Mononuclear cell (primary cell): Measurements from ENCODE around the gene MTG1. TPM values are rescaled to one million over a fixed set of nuclear protein-coding genes. Genes with fewer than 3 reads are reported as not detected.
A peak's percentile ranks its signal among the peaks of the same experiment; 100 is the strongest.

ENCODE experiments used
- H3K27me3 ChIP-seq: 2 replicates; pipeline ENCODE4 v1.6.0; 2011; ENCODE audit warnings: low read length, control low read depth; ENCODE audit not compliant: insufficient read depth
- H3K4me1 ChIP-seq: 2 replicates; pipeline ENCODE4 v1.5.1; 2011; ENCODE audit warnings: mild to moderate bottlenecking, low read length, control low read depth; ENCODE audit not compliant: insufficient read depth
- H3K4me3 ChIP-seq: 2 replicates; pipeline ENCODE4 v1.5.1; 2011; ENCODE audit warnings: mild to moderate bottlenecking, low read length, moderate library complexity
- H3K9me3 ChIP-seq: 2 replicates; pipeline ENCODE4 v1.5.1; 2011; ENCODE audit warnings: low read depth, mild to moderate bottlenecking, control low read depth, low read length
- total RNA-seq: library from RNA; depleted of rRNA; stranded (reverse); fragments of >200 nt; gene quantifications from one replicate; pipeline ENCODE4 v1.2.3, GENCODE V29; 2012

The MTG1 gene
- total RNA-seq, 1 donor, result 14.9 TPM

DNA sequence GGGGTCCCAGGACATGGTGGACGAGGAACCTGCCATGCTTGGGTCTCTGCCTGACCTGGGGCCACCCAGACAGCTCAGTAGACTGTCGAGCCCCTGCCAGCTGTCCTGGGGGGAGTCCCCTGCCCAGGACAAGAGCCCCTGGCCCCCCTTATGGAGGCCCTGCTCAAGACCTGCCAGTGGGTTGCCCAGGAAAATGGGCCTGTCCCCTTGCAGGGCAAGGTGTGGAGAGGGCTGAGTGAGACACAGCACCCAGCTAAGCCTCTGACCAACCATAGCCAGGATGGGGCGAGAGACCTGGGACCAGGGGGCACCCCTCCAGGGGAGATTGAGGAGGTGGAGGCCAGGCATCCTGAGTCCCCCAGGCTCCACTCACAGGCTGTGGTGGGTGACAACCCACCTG, 38.0 kb upstream of the MTG1 start:
- H3K4me3 ChIP-seq, result no peak overlapping the region
- H3K9me3 ChIP-seq, result no peaks in the 10 kb centered on the region
- H3K27me3 ChIP-seq, result no peaks in the 10 kb centered on the region
- peaks cover 13% of the 10 kb centered on the region for H3K4me1 ChIP-seq

DNA sequence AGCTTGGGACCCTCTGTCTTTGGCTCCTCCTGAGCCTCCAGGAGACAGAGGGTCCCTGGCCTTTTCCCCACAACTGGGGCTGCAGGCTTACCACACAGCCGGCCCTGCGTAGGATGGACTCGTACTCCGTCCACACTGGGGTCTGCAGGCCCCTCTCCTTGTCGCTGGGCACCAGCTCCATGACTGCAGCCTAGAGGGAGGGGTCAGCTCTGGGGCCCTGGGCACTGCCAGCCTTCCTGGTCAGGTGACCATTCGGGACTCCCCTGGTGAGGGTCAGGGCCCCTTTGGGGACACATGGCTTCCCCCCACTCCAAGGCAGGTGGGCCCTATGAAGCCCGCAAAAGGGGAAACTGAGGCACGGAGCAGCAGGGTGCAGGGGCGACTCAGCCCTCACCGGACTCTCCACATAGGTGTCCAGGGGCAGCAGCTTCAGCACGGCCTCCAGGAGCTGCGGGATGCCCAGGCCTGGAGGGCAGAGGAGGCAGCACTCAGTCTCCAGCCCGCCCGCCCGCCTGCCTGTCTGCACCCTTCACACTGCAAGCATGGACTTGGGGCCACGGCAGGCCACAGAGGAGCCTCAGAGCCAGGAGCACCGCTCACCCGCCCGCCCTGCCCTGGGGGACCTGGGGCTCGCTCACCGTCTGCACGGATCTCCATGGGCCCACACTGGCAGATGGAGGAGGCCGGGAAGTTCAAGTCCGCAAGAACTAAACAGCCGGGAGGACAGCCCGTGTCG, 37.2 kb upstream of the MTG1 start:
- H3K27me3 ChIP-seq, result no peaks in the 10 kb centered on the region
- peak overlapping the region; percentile 50 for H3K4me3 ChIP-seq
- no peaks in the 10 kb centered on the region for H3K9me3 ChIP-seq
- H3K4me1 ChIP-seq, result peaks cover 13% of the 10 kb centered on the region

DNA sequence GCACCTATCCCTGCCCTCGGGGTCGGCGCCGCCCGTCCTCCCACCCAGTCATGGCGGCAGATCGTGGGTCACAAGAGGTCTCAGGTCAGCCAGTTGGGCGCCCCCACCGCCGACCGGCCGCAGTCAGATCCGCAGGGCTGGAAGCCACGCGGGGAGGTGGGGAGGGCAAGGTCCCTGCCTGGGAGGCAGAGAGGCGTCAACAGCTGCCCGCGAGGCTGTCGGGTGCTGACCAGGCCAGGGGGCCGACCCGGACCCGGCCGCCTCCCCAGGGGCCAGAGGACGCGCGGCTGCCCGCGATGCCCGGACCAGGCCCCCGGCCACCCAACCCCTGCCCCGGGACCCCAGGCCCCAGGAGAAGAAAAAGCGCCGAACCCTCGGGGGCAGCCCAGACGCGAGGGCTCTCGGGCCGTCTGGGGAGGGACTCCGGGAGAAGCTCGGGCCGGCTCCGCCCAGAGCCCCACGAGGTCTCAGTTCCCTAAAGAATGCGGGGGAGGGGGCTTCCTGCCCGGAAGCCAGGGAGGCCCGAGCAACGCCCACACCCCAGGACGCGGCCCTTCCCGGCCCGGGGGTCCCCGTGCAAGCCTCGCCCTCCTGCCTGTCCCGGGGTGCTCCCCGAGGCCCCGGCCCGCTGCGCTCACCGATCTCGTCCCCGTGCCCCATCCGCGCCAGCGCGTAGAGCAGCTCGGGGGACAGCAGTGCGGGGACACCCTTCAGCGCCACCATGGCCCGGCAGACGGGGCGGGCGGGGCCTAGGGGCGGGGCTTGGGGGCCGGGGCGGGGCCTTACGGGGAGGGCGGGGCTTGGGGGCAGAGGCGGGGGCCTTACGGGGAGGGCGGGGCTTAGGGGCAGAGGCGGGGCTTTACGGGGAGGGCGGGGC, 36.4 kb upstream of the MTG1 start, which contains the start of gene FUOM:
Gene FUOM, minus strand, starts transcription at position 735 of the 877 bp plus-strand sequence. Its CDS starts 12 bp downstream, at position 723.
- peaks cover 13% of the 10 kb centered on the region for H3K4me1 ChIP-seq
- H3K9me3 ChIP-seq, result no peaks in the 10 kb centered on the region
- H3K27me3 ChIP-seq, result no peaks in the 10 kb centered on the region
- H3K4me3 ChIP-seq, result peak within 1 kb of the TSS; percentile 50

DNA sequence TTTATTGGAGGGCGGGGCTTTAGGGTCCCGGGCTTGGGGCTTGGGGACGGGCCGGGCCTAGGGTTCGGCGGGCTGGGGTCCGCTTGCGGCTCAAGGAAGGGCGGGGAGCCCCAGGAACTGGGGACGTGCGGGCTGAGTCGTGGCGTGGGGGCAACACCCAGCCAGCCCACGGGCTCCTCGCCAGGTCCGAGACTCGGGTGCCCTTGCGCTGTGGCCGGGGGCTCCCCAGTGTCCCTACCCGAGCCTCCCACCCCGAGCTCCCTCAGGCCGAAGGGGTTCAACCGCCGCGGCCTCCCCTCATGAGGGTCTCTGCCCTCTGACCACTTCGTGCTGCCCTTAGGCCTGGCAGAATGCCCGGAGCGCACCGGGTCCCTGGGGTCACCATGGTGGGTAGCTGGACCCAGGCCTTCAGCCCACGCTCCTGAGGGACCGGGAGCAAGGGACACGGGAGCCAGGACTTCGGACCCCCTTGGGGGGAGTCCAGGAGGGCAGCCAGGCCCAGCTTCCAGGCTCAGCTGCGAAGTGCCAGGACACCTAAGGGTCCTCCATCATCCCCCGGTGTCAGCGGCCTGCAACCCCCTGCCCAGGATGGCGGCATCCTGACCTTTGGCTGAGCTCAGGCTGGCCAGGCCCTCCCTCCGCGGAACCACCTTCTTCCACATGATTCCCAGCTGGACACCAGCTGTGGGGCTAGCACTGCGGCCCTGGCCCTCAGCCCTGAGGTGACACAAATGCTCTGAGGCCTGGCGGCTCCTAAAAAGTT, 35.6 kb upstream of the MTG1 start:
- peaks cover 13% of the 10 kb centered on the region for H3K4me1 ChIP-seq
- H3K4me3 ChIP-seq, result no peak overlapping the region
- no peaks in the 10 kb centered on the region for H3K27me3 ChIP-seq
- H3K9me3 ChIP-seq, result no peaks in the 10 kb centered on the region

DNA sequence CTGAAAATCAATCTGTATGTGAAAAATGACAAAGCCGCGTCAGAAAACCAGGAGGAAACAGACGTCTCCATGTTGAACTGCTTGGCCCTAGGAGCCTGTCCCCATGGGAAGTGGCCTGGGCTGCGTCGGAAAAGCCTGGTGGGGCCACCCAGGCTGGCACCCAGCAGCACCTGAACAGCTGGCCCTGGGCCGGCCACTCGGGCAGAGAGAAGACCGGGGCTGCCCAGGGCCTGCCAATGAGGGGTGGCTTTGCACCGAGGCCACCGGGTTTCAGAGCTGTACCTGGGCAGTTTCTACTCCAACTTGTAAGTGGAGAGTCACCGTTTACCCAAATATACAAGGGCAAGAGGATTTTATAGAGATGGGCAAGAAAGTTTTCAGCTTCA, 35.0 kb upstream of the MTG1 start:
- H3K27me3 ChIP-seq, result no peaks in the 10 kb centered on the region

DNA sequence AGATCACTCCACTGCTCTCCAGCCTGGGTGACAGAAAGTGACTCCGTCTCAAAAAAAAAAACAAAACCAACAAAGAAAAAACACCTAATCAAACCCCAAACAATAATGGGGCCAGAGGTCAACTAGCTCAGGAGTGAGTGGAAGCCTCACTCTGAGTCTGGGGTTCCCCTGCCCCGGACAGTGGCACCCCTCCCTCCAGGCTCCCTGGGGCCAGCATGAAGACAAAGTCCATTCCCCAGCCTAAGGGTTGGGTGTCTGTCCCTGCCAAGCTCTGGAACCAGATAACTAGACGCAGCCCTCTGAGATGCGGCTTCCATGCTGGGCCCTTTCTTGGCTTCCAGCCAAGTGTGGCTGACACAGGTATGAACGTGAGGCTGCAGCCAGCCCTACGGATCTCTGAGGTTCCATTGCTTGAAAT, 34.4 kb upstream of the MTG1 start:
- no peaks in the 10 kb centered on the region for H3K27me3 ChIP-seq

More for the DNA sequence above, 35.0 kb upstream of the MTG1 start:
- Histone ChIP-seq H3K4me1 (peaks cover 13% of the 10 kb centered on the region), H3K9me3 (no peaks in the 10 kb centered on the region), H3K4me3 (no peak overlapping the region)

DNA sequence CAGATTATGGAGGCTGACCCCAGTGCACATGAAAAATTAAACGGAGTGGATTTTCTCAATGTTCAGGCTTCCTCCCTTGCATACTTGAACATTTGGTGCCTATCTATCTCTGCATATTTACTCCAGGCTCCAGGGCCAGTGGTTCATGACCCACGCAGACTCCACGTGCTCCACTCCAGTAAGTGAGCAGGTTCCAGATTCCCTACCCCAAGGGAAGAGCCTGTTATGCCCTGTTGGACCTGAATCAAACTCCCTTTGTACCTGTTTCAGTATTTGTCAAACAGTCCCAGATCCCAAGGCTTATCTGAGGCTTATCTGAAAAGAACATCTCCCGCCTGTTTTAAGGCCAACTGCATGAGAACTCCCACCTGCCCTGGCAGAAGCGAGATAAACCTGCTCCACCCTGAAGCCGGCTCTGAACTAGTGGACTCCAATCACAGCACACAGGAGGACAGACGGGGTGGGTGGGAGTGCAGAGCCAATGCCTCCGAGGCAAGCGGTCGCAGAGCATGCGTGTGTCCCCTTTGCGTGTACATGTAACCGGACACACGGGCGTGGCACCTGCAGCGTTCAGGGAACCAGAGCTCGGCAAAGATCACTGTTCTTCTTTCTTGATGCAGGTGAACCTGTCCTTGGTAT, 33.9 kb upstream of the MTG1 start:
- no peak overlapping the region for H3K4me3 ChIP-seq
- no peaks in the 10 kb centered on the region for H3K9me3 ChIP-seq
- peaks cover 13% of the 10 kb centered on the region for H3K4me1 ChIP-seq
- H3K27me3 ChIP-seq, result no peaks in the 10 kb centered on the region

More for the DNA sequence above, 34.4 kb upstream of the MTG1 start:
- H3K4me3 ChIP-seq, result no peak overlapping the region
- peaks cover 13% of the 10 kb centered on the region for H3K4me1 ChIP-seq
- no peaks in the 10 kb centered on the region for H3K9me3 ChIP-seq

DNA sequence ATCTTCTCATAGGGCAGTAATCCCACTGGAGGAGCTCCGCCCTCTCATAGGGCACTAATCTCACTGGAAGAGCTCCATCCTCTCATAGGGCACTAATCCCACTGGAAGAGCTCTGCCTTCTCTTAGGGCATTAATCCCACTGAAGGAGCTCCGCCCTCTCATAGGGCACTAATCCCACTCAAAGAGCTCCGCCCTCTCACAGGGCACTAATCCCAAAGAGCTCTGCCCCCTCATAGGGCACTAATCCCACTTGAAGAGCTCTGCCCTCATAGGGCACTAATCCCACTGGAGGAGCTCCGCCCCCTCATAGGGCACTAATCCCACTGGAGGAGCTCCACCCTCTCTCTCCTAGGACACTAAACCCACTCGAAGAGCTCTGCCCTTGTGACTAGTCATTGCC, 32.7 kb upstream of the MTG1 start:
- Histone ChIP-seq H3K4me3 (no peak overlapping the region), H3K9me3 (no peaks in the 10 kb centered on the region), H3K4me1 (peaks cover 12% of the 10 kb centered on the region), H3K27me3 (no peaks in the 10 kb centered on the region)

DNA sequence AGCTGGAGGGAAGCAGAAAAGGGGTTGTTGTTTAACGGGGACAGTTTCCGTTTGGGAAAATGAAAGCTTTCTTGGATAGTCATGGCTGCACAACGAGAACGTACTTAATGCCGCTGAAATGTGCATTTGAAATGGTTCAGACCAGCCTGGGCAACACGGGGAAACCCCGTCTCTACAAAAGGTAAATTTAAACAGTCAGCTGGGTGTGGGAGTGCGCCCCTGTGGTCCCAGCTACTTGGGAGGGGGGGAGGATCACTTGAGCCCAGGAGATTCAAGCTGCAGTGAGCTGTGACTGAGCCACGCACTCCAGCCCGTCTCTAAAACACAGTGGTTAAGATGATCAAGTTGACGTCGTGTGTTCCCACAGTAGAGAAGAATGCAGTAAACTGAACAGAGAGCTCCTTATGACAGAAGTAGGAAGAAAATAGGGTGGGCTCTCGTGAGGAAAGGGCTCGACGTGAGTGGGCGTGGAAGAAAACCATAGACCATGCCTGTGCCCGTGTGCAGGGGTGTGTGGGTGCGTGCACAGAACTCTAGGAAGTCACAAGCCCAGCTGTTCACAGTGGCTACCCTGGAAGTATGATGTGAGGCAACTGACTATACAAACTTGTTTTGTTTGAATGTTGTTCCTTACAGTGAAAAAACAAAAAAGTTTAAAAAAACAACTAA, 32.0 kb upstream of the MTG1 start:
- H3K9me3 ChIP-seq, result no peaks in the 10 kb centered on the region
- peaks cover 5% of the 10 kb centered on the region for H3K4me1 ChIP-seq
- no peak overlapping the region for H3K4me3 ChIP-seq
- no peaks in the 10 kb centered on the region for H3K27me3 ChIP-seq

DNA sequence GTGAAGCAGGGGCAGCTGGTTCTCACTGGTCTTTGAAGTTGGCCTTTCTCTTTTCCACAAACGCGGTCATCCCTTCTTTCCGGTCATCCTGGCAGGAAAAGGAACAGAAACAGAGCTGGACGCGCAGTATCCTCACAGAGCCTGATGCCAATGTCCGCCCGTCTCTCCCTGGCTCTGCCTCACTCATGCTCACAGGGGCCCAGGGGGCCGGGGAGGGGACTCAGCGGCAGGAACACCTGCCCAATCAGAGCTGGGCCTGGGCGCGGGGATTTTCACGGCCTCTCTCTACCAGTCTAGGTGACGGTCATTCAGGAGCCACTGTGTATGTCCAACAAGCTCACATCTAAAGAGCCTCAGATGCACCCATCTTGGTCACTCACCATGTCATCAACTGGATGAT, 31.1 kb upstream of the MTG1 start:
- Histone ChIP-seq H3K4me1 (no peaks in the 10 kb centered on the region), H3K4me3 (no peak overlapping the region), H3K9me3 (no peaks in the 10 kb centered on the region), H3K27me3 (no peaks in the 10 kb centered on the region)

DNA sequence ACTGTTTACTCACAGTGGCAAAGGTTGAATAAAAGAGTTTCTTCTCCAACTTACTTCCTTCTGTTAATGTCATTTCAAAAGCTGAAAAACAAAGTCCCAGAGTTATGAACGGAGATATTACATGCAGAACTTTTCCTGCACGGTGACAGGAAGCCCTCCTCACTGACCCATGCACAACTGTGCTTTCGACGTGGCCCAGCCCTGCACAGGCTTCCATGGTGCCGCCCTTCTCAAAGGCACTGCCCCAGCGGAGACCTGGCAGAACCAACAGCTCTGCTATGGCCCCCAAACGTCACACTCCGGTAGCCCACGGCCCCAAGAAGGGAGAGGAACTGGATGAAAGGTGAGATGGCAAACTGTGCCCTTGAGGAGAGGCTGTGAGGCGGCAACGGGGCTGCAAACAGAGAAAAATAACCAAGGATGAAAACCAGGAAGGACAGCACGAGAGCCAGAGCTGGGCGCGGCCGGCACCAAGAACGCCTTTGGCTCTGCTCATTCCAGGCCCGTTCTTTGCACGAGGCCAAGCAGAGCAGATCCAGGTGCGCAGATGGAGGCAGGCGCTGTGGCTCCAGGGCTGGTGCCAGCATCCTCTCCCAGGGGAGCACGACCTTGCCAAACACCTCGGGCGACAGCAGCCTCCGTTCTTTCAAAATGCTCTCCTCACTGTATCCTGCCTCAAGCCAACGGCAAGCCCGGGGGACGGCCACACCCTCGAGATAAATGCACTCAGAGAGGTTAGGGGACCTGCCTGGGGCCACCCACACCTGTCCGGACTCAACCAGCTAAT, 29.1 kb upstream of the MTG1 start:
- Histone ChIP-seq H3K27me3 (no peaks in the 10 kb centered on the region), H3K4me3 (no peak overlapping the region), H3K9me3 (no peaks in the 10 kb centered on the region), H3K4me1 (no peaks in the 10 kb centered on the region)

DNA sequence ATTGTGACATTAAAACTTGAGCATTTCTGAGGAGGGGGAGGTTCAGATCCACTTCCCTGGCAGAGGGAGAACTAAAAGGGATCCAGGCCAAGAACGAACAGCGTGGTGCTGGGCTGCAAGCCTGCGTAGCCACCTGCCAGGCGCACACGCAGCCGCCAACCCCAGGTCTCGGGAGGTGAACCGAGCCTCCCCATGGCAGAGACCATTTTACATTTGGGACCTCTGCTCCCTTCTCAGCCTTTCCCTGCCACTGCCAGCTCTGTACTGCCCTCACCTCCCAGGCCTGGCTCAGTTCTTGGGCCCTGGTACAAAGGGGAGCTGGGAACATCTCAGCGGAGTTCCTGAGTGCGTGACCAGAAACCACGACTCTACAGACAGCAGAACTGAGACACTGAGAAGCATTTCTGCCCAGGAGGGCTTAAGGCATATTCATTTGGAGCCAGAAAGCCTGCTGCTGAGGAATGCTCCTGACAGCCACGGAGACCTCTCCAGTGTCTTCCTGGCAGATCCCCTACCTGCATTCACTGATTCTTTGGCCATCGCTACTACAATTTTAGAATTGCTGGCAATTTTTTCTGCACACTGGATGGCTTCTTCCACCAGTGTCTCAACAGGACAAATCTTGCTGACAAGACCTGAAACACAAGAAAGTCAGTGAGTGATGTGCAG, 28.4 kb upstream of the MTG1 start:
- no peaks in the 10 kb centered on the region for H3K9me3 ChIP-seq
- no peaks in the 10 kb centered on the region for H3K27me3 ChIP-seq
- no peaks in the 10 kb centered on the region for H3K4me1 ChIP-seq
- H3K4me3 ChIP-seq, result no peak overlapping the region

DNA sequence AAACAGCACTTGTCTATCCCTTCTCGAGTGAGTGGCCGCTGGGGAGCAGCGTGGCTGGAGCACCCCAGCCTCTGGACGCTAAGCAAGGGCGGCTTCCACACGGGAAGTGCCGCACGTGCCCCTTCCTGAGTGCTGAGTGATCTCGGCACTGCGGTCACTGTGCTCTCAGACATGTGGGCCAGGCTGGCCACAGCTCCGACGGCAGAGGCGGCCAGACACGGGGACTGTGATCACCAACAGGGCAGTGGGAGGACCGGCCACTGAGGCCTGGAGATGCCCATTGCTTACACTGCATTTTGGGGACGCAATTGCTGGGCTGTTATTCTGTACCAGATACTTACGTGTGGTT, 27.9 kb upstream of the MTG1 start:
- no peaks in the 10 kb centered on the region for H3K4me1 ChIP-seq
- no peaks in the 10 kb centered on the region for H3K9me3 ChIP-seq
- no peak overlapping the region for H3K4me3 ChIP-seq
- no peaks in the 10 kb centered on the region for H3K27me3 ChIP-seq
